Measurements from ENCODE around the gene CLSTN2.

- TF ChIP-seq EZH2 (optimal IDR thresholded peaks at IDR 0.05; ENCODE audit: low read depth, low read length) (no peak), CTCF (IDR thresholded peaks at IDR 0.05; ENCODE audit: low read length) (no peak)
These were observed 494.8 kb downstream of the CLSTN2 start for GRCh38 chr3:140429791-140430190.

Measured in MM.1S (cell line).